ENCODE data around the gene SYNE1.
"Not testable (repeated sequence)": the region's sequence is repeated elsewhere in the genome, so short reads cannot be mapped to it uniquely, and the experiment has no call there.

The SYNE1 gene

DNA sequence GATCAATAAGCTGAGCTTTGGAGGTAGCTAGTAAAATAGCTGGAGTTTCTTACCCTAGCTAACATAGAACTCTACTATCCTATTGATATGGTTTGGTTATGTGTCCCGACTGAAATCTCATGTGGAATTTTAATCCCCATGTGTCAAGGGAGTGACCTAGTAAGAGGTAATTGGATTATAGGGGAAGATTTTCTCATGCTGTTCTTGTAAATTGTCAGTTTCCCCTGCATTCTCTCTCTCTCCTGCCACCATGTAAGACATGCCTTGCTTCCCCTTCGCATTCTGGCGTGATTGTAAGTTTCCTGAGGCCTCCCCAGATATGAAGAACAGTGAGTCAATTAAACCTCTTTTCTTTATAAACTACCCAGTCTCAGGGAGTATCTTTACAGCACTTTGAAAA, 24.6 kb upstream of the SYNE1 start:
- TF ChIP-seq EZH2phosphoT487 (conservative IDR thresholded peaks at IDR 0.05; ENCODE audit: low read length), result no peak
- TF ChIP-seq, protein P1, sequence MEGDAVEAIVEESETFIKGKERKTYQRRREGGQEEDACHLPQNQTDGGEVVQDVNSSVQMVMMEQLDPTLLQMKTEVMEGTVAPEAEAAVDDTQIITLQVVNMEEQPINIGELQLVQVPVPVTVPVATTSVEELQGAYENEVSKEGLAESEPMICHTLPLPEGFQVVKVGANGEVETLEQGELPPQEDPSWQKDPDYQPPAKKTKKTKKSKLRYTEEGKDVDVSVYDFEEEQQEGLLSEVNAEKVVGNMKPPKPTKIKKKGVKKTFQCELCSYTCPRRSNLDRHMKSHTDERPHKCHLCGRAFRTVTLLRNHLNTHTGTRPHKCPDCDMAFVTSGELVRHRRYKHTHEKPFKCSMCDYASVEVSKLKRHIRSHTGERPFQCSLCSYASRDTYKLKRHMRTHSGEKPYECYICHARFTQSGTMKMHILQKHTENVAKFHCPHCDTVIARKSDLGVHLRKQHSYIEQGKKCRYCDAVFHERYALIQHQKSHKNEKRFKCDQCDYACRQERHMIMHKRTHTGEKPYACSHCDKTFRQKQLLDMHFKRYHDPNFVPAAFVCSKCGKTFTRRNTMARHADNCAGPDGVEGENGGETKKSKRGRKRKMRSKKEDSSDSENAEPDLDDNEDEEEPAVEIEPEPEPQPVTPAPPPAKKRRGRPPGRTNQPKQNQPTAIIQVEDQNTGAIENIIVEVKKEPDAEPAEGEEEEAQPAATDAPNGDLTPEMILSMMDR (IDR thresholded peaks at IDR 0.05; ENCODE audit: insufficient read depth, low read length, poor library complexity, severe bottlenecking), result no peak
- no peaks in the 10 kb centered on the region for H3K9me3 ChIP-seq (ENCODE audit: insufficient read depth, low read length)
- H3F3A ChIP-seq (ENCODE audit: insufficient read depth), result no peaks in the 10 kb centered on the region
- H3K4me3 ChIP-seq (ENCODE audit: insufficient read depth, low read length, poor library complexity, severe bottlenecking), result no peak overlapping the region
- no peak overlapping the region for H3K4me2 ChIP-seq (ENCODE audit: low read depth, low read length, poor library complexity, severe bottlenecking)
- H3K36me3 ChIP-seq (ENCODE audit: low read length), result no peaks in the 10 kb centered on the region
- no peaks in the 10 kb centered on the region for H4K20me1 ChIP-seq (ENCODE audit: low read depth, low read length)
- H3K27me3 ChIP-seq (ENCODE audit: low read length), result no peaks in the 10 kb centered on the region
- no peaks in the 10 kb centered on the region for H3K79me2 ChIP-seq (ENCODE audit: insufficient read depth, low read length)
- H3K27ac ChIP-seq (ENCODE audit: low read depth, low read length), result no peak overlapping the region
- no peak overlapping the region for H2AFZ ChIP-seq (ENCODE audit: low read depth, low read length, severe bottlenecking)
- no peak overlapping the region for H3K9ac ChIP-seq (ENCODE audit: low read length)
- no peaks in the 10 kb centered on the region for H3K9me2 ChIP-seq (replicated peaks; ENCODE audit: insufficient read depth, low read length)

DNA sequence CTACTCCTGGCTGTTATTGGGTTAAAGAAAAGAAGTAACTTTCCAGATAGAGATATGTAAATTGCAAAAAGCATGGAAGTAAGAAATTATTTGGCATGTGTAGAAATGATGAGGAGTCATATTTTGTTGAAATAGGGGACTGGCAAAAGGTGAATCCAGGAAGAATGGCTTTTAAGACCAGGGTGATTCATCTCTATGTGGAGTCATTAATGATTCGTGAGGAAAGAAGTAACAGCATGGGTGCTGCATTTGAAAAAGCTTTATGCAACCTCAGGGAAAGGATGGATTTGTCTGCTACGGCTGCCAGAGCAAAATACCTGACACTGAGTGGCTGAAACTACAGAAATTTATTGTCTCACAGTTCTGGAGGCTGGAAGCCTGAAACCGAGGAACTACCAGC, 14.8 kb upstream of the SYNE1 start:
- Histone ChIP-seq H3K27ac (ENCODE audit: low read depth, low read length) (no peak overlapping the region), H3K9ac (ENCODE audit: low read length) (no peak overlapping the region), H3K9me2 (replicated peaks; ENCODE audit: insufficient read depth, low read length) (no peaks in the 10 kb centered on the region), H3F3A (ENCODE audit: insufficient read depth) (no peaks in the 10 kb centered on the region), H3K36me3 (ENCODE audit: low read length) (no peaks in the 10 kb centered on the region), H4K20me1 (ENCODE audit: low read depth, low read length) (no peaks in the 10 kb centered on the region), H3K4me2 (ENCODE audit: low read depth, low read length, poor library complexity, severe bottlenecking) (no peak overlapping the region), H3K4me3 (ENCODE audit: insufficient read depth, low read length, poor library complexity, severe bottlenecking) (no peak overlapping the region), H3K9me3 (ENCODE audit: insufficient read depth, low read length) (no peaks in the 10 kb centered on the region), H2AFZ (ENCODE audit: low read depth, low read length, severe bottlenecking) (no peak overlapping the region), H3K27me3 (ENCODE audit: low read length) (no peaks in the 10 kb centered on the region), H3K79me2 (ENCODE audit: insufficient read depth, low read length) (no peaks in the 10 kb centered on the region)
- TF ChIP-seq EZH2phosphoT487 (conservative IDR thresholded peaks at IDR 0.05; ENCODE audit: low read length), result no peak
- TF ChIP-seq, protein P1 (IDR thresholded peaks at IDR 0.05; ENCODE audit: insufficient read depth, low read length, poor library complexity, severe bottlenecking), result no peak

DNA sequence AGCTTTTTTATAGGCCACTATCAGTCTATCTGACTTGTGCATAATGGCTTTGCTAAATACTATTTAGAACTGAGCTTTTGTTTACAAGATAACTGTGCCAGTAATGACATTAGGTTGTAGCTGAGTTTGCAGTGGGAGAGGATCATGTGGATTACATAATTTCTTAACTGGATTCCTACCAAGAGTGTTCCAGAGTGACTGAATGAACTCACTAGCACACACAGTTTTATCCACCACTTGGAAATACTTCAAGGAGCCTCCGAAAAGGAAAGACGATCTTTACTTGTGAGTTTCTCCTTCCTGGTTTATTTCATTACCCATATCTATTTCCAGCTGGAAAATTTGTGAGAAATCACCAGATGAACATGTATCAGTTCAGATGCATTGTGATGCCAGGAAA, 10.9 kb upstream of the SYNE1 start:
- no peaks in the 10 kb centered on the region for H3K9me2 ChIP-seq (replicated peaks; ENCODE audit: insufficient read depth, low read length)
- H3K4me2 ChIP-seq (ENCODE audit: low read depth, low read length, poor library complexity, severe bottlenecking), result no peak overlapping the region
- no peaks in the 10 kb centered on the region for H3F3A ChIP-seq (ENCODE audit: insufficient read depth)
- H3K79me2 ChIP-seq (ENCODE audit: insufficient read depth, low read length), result no peaks in the 10 kb centered on the region
- no peak for TF ChIP-seq EZH2phosphoT487 (conservative IDR thresholded peaks at IDR 0.05; ENCODE audit: low read length)
- TF ChIP-seq, protein P1 (IDR thresholded peaks at IDR 0.05; ENCODE audit: insufficient read depth, low read length, poor library complexity, severe bottlenecking), result no peak
- no peaks in the 10 kb centered on the region for H4K20me1 ChIP-seq (ENCODE audit: low read depth, low read length)
- H3K9ac ChIP-seq (ENCODE audit: low read length), result no peak overlapping the region
- H3K9me3 ChIP-seq (ENCODE audit: insufficient read depth, low read length), result no peaks in the 10 kb centered on the region
- no peak overlapping the region for H3K4me3 ChIP-seq (ENCODE audit: insufficient read depth, low read length, poor library complexity, severe bottlenecking)
- H3K27ac ChIP-seq (ENCODE audit: low read depth, low read length), result no peak overlapping the region
- no peak overlapping the region for H2AFZ ChIP-seq (ENCODE audit: low read depth, low read length, severe bottlenecking)
- no peaks in the 10 kb centered on the region for H3K27me3 ChIP-seq (ENCODE audit: low read length)
- H3K36me3 ChIP-seq (ENCODE audit: low read length), result no peaks in the 10 kb centered on the region

DNA sequence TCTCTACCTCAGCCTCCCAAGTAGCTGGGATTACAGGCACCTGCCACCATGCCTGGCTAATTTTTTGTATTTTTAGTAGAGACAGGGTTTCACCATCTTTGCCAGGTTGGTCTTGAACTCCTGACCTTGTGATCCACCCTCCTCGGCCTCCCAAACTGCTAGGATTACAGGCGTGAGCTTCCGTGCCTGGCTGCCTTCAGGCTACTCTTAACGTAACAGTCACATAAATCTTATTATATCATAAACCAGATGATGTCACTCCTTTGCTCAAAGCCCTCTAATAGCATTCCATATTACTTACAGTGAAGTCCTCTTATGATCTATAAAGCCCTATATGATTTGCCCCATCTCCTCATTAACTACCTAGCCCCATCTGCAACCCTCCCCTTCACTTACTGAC, 9.6 kb upstream of the SYNE1 start:
- not testable (repeated sequence) for H3K9ac ChIP-seq (ENCODE audit: low read length); H3K9me3 ChIP-seq (ENCODE audit: insufficient read depth, low read length); H3K4me2 ChIP-seq (ENCODE audit: low read depth, low read length, poor library complexity, severe bottlenecking); H3K27me3 ChIP-seq (ENCODE audit: low read length); H4K20me1 ChIP-seq (ENCODE audit: low read depth, low read length); H3K79me2 ChIP-seq (ENCODE audit: insufficient read depth, low read length); H3K36me3 ChIP-seq (ENCODE audit: low read length); H3K27ac ChIP-seq (ENCODE audit: low read depth, low read length); H2AFZ ChIP-seq (ENCODE audit: low read depth, low read length, severe bottlenecking); H3F3A ChIP-seq (ENCODE audit: insufficient read depth); H3K9me2 ChIP-seq (replicated peaks; ENCODE audit: insufficient read depth, low read length); H3K4me3 ChIP-seq (ENCODE audit: insufficient read depth, low read length, poor library complexity, severe bottlenecking)

All from SU-DHL-6 (cell line).